Measurements from ENCODE around the gene KIAA1328.

KIAA1328 gene

GRCh38 chr18:37218022-37218590, 389.2 kb downstream of the KIAA1328 start:
- peak; percentile 33 for DNase-seq (ENCODE audit: low spot score)

GRCh38 chr18:37219257-37219656, 390.3 kb downstream of the KIAA1328 start:
- DNase-seq (ENCODE audit: low spot score) = no peak

GRCh38 chr18:37222354-37222998, 393.5 kb downstream of the KIAA1328 start:
- DNase-seq (ENCODE audit: low spot score) = no peak

GRCh38 chr18:37222999-37223378, 394.1 kb downstream of the KIAA1328 start:
- no peak for DNase-seq (ENCODE audit: low spot score)

GRCh38 chr18:37225279-37225678, 396.4 kb downstream of the KIAA1328 start:
- no peak for DNase-seq (ENCODE audit: low spot score)

- no peak for DNase-seq (ENCODE audit: low spot score)
Observed at GRCh38 chr18:37230768-37231167, 401.8 kb downstream of the KIAA1328 start.

- DNase-seq (ENCODE audit: low spot score) = no peak
Observed at GRCh38 chr18:37231251-37231650, 402.3 kb downstream of the KIAA1328 start.

GRCh38 chr18:37235583-37235982, 406.7 kb downstream of the KIAA1328 start:
- no peak for DNase-seq (ENCODE audit: low spot score)

- DNase-seq (ENCODE audit: low spot score) = no peak
Observed at GRCh38 chr18:37238282-37239108, 409.6 kb downstream of the KIAA1328 start.

- DNase-seq (ENCODE audit: low spot score) = no peak
Observed at GRCh38 chr18:37242091-37242490, 413.2 kb downstream of the KIAA1328 start.

- DNase-seq (ENCODE audit: low spot score) = no peak
Observed at GRCh38 chr18:37242826-37243560, 414.1 kb downstream of the KIAA1328 start.

GRCh38 chr18:37243741-37244140, 414.8 kb downstream of the KIAA1328 start:
- DNase-seq (ENCODE audit: low spot score) = peak; percentile 55

GRCh38 chr18:37244618-37245017, 415.7 kb downstream of the KIAA1328 start:
- DNase-seq (ENCODE audit: low spot score) = no peak

- DNase-seq (ENCODE audit: low spot score) = peak; percentile 43
Observed at GRCh38 chr18:37246779-37247340, 417.9 kb downstream of the KIAA1328 start.

- DNase-seq (ENCODE audit: low spot score) = no peak
Observed at GRCh38 chr18:37247497-37248161, 418.7 kb downstream of the KIAA1328 start.

- no peak for DNase-seq (ENCODE audit: low spot score)
Observed at GRCh38 chr18:37248281-37248680, 419.4 kb downstream of the KIAA1328 start.

- DNase-seq (ENCODE audit: low spot score) = no peak
Observed at GRCh38 chr18:37249171-37249886, 420.4 kb downstream of the KIAA1328 start.

GRCh38 chr18:37249895-37250618, 421.1 kb downstream of the KIAA1328 start:
- no peak for DNase-seq (ENCODE audit: low spot score)

GRCh38 chr18:37251679-37252078, 422.8 kb downstream of the KIAA1328 start:
- DNase-seq (ENCODE audit: low spot score) = no peak

- DNase-seq (ENCODE audit: low spot score) = no peak
Observed at GRCh38 chr18:37252342-37252741, 423.4 kb downstream of the KIAA1328 start.

Measured in iPS-NIHi11 (cell line).